ENCODE measurements around the gene SMURF2.

- TF ChIP-seq CTCF (IDR thresholded peaks at IDR 0.05) (no peak), EP300 (IDR thresholded peaks at IDR 0.05) (no peak), POLR2A (IDR thresholded peaks at IDR 0.05) (no peak)
Measured at GRCh38 chr17:64583038-64583437, 79.1 kb downstream of the SMURF2 start.
